GM19240 (cell line): ENCODE data around the gene SFMBT1.
"Not testable (repeated sequence)": the region's sequence is repeated elsewhere in the genome, so short reads cannot be mapped to it uniquely, and the experiment has no call there.

Source experiments
- DNase-seq: peaks from one replicate; pipeline ENCODE4 v3.0.0; 2011; ENCODE audit warnings: low spot score; ENCODE audit not compliant: insufficient read length

The SFMBT1 gene

GRCh38 chr3:53038679-53039375 lies 7.0 kb downstream of the SFMBT1 start:
- DNase-seq, result no peak

- DNase-seq, result no peak
Measured at GRCh38 chr3:53035825-53036619, 9.9 kb downstream of the SFMBT1 start.

GRCh38 chr3:53035018-53035417 lies 10.9 kb downstream of the SFMBT1 start:
- not testable (repeated sequence) for DNase-seq

- DNase-seq, result not testable (repeated sequence)
Measured at GRCh38 chr3:53034411-53034810, 11.5 kb downstream of the SFMBT1 start.

GRCh38 chr3:53032609-53033008 lies 13.3 kb downstream of the SFMBT1 start:
- DNase-seq, result no peak

GRCh38 chr3:53030619-53031449 lies 15.0 kb downstream of the SFMBT1 start:
- no peak for DNase-seq

- no peak for DNase-seq
Measured at GRCh38 chr3:53028641-53029040, 17.2 kb downstream of the SFMBT1 start.

- no peak for DNase-seq
Measured at GRCh38 chr3:53027254-53027844, 18.5 kb downstream of the SFMBT1 start.

GRCh38 chr3:53026382-53027162 lies 19.3 kb downstream of the SFMBT1 start:
- DNase-seq, result no peak

- no peak for DNase-seq
Measured at GRCh38 chr3:53024315-53024714, 21.6 kb downstream of the SFMBT1 start.

GRCh38 chr3:53023072-53023823 lies 22.6 kb downstream of the SFMBT1 start:
- DNase-seq, result no peak

- no peak for DNase-seq
Measured at GRCh38 chr3:53022647-53023046, 23.2 kb downstream of the SFMBT1 start.

GRCh38 chr3:53016236-53016635 lies 29.6 kb downstream of the SFMBT1 start:
- no peak for DNase-seq

GRCh38 chr3:53011324-53011723 lies 34.5 kb downstream of the SFMBT1 start:
- DNase-seq, result no peak

GRCh38 chr3:53009826-53010539 lies 35.9 kb downstream of the SFMBT1 start:
- no peak for DNase-seq

- no peak for DNase-seq
Measured at GRCh38 chr3:53008932-53009331, 36.9 kb downstream of the SFMBT1 start.

- DNase-seq, result no peak
Measured at GRCh38 chr3:53005854-53006513, 39.9 kb downstream of the SFMBT1 start.

GRCh38 chr3:53005338-53005737 lies 40.5 kb downstream of the SFMBT1 start:
- no peak for DNase-seq

GRCh38 chr3:53003320-53003719 lies 42.6 kb downstream of the SFMBT1 start:
- DNase-seq, result no peak
